Peyer's patch (tissue), 4 donors: ENCODE measurements around the gene ZCCHC10.

Experiments used
- CTCF ChIP-seq, 6 experiments: fragments of 450-650 bp in 4 of 6; fragments of 200-600 bp in 2 of 6; sonication (generic) in 1 of 6; IDR thresholded peaks; one replicate each; pipeline ENCODE4 v1.5.1; 2017 to 2019; ENCODE audit warnings: antibody characterized with exemption in 6 of 6, mild to moderate bottlenecking in 3 of 6, moderate library complexity in 1 of 6
- POLR2A ChIP-seq, 2 donors: fragments of 450-650 bp; IDR thresholded peaks; one replicate each; pipeline ENCODE4 v1.5.1; 2017; ENCODE audit warnings: antibody characterized with exemption in 2 of 2, mild to moderate bottlenecking in 2 of 2, moderate library complexity in 2 of 2

GRCh38 chr5:133053448-133053847 lies 27.1 kb upstream of the ZCCHC10 start:
- TF ChIP-seq CTCF (IDR thresholded peaks at IDR 0.05) (no peak), POLR2A (IDR thresholded peaks at IDR 0.05) (no peak)
